IMR-90 (cell line): ENCODE data around the gene UBA7. TPM values are rescaled to one million over a fixed set of nuclear protein-coding genes. Genes with fewer than 3 reads are reported as not detected.

Experiments
- ATAC-seq: fragments of 200-7000 bp; cut with Tn5 transposase; 2 replicates; pipeline ENCODE4 v1.9.1; 2020; ENCODE audit warnings: low read depth, mild to moderate bottlenecking, moderate library complexity
- BruUV-seq: library from RNA; stranded (reverse); fragments of 400-500 nt; replicated peaks from 2 replicates; lab custom pipeline; 2021; lab: Mats Ljungman, UMichigan
- CTCF ChIA-PET: fragments of 300-600 bp; formaldehyde crosslinking; extraction: SDS; loops from one replicate; lab custom pipeline; 2021; ENCODE audit warnings: antibody characterized with exemption; lab: Yijun Ruan, JAX
- POLR2A ChIA-PET: fragments of 300-600 bp; sonication (Branson Sonifier 250); formaldehyde crosslinking; loops from one replicate; lab custom pipeline; 2022; ENCODE audit warnings: antibody characterized with exemption; ENCODE audit not compliant: unreplicated experiment; lab: Charles Lee
- DNase-seq: peaks from one replicate; pipeline ENCODE4 v3.0.0; 2013
- H2AFZ ChIP-seq: replicated peaks from 2 replicates; pipeline ENCODE3; 2013; ENCODE audit warnings: low read length, mild to moderate bottlenecking; ENCODE audit not compliant: poor library complexity
- H2AK5ac ChIP-seq: 2 replicates; pipeline ENCODE4 v1.6.1; 2013; ENCODE audit warnings: low read depth, low read length, inconsistent platforms
- H2AK9ac ChIP-seq: replicated peaks from 2 replicates; pipeline ENCODE3; 2013; ENCODE audit warnings: mild to moderate bottlenecking, low read depth, low read length, moderate library complexity; ENCODE audit not compliant: poor library complexity
- H2BK120ac ChIP-seq: 2 replicates; pipeline ENCODE4 v1.6.1; 2013; ENCODE audit warnings: low read depth, low read length, inconsistent platforms
- H2BK15ac ChIP-seq: 3 replicates; pipeline ENCODE4 v1.6.1; 2013; ENCODE audit warnings: low read depth, low read length, inconsistent platforms
- H2BK20ac ChIP-seq: 2 replicates; pipeline ENCODE4 v1.6.1; 2013; ENCODE audit warnings: low read depth, mild to moderate bottlenecking, inconsistent platforms, low read length, moderate library complexity
- H2BK5ac ChIP-seq: 2 replicates; pipeline ENCODE4 v1.6.1; 2013; ENCODE audit warnings: mild to moderate bottlenecking, low read depth, low read length, inconsistent platforms; ENCODE audit not compliant: poor library complexity, severe bottlenecking
- H3K14ac ChIP-seq: replicated peaks from 2 replicates; pipeline ENCODE4 v1.6.1; 2013; ENCODE audit warnings: low read depth, low read length, inconsistent platforms
- H3K18ac ChIP-seq: 2 replicates; pipeline ENCODE4 v1.6.1; 2013; ENCODE audit warnings: low read depth, low read length, control low read depth
- H3K23ac ChIP-seq: 2 replicates; pipeline ENCODE4 v1.6.1; 2013; ENCODE audit warnings: low read depth, low read length, inconsistent platforms
- H3K27ac ChIP-seq: 2 replicates; pipeline ENCODE4 v1.5.1; 2013; ENCODE audit warnings: mild to moderate bottlenecking, control low read depth, low read length; ENCODE audit not compliant: insufficient read depth
- H3K27me3 ChIP-seq: 2 replicates; pipeline ENCODE4 v1.6.1; 2013; ENCODE audit warnings: low read length; ENCODE audit not compliant: control insufficient read depth, insufficient read depth
- H3K36me3 ChIP-seq: 2 replicates; pipeline ENCODE4 v1.6.1; 2013; ENCODE audit warnings: low read length, mixed read lengths; ENCODE audit not compliant: control insufficient read depth, insufficient read depth
- H3K4ac ChIP-seq: 2 replicates; pipeline ENCODE4 v1.6.1; 2013; ENCODE audit warnings: low read depth, low read length, inconsistent platforms
- H3K4me1 ChIP-seq: 2 replicates; pipeline ENCODE4 v1.6.1; 2013; ENCODE audit warnings: low read length, mixed read lengths; ENCODE audit not compliant: control insufficient read depth, insufficient read depth
- H3K4me2 ChIP-seq: 2 replicates; pipeline ENCODE4 v1.6.1; 2013; ENCODE audit warnings: low read depth, mild to moderate bottlenecking, control low read depth, low read length, moderate library complexity
- H3K4me3 ChIP-seq: 2 replicates; pipeline ENCODE4 v1.5.1; 2013; ENCODE audit warnings: low read depth, mild to moderate bottlenecking, control low read depth, low read length, moderate library complexity; ENCODE audit not compliant: insufficient read depth
- H3K56ac ChIP-seq: 2 replicates; pipeline ENCODE4 v1.6.1; 2013; ENCODE audit warnings: low read length, inconsistent platforms; ENCODE audit not compliant: insufficient read depth; ENCODE audit errors: extremely low read depth
- H3K79me1 ChIP-seq, 2 experiments: 2 replicates each; pipeline ENCODE4 v1.6.1; 2013; ENCODE audit warnings: low read length in 2 of 2, inconsistent platforms in 1 of 2, low read depth in 1 of 2
- H3K9ac ChIP-seq: 2 replicates; pipeline ENCODE4 v1.6.1; 2013; ENCODE audit warnings: low read depth, low read length, control low read depth
- H3K9me1 ChIP-seq: 2 replicates; pipeline ENCODE4 v1.6.1; 2013; ENCODE audit warnings: low read length, inconsistent platforms; ENCODE audit not compliant: insufficient read depth
- H3K9me3 ChIP-seq: 2 replicates; pipeline ENCODE4 v1.6.1; 2013; ENCODE audit warnings: low read length; ENCODE audit not compliant: control insufficient read depth, insufficient read depth
- H4K20me1 ChIP-seq: 2 replicates; pipeline ENCODE4 v1.6.1; 2013; ENCODE audit warnings: low read length, inconsistent platforms; ENCODE audit not compliant: insufficient read depth
- H4K5ac ChIP-seq: 2 replicates; pipeline ENCODE4 v1.6.1; 2013; ENCODE audit warnings: mild to moderate bottlenecking, low read depth, low read length, control low read depth
- H4K8ac ChIP-seq, 2 experiments: 2 replicates each; pipeline ENCODE4 v1.6.1; 2013; ENCODE audit warnings: low read depth in 2 of 2, low read length in 2 of 2, control low read depth in 1 of 2, inconsistent platforms in 1 of 2
- H4K91ac ChIP-seq: 2 replicates; pipeline ENCODE4 v1.6.1; 2013; ENCODE audit warnings: low read depth, low read length, inconsistent platforms; ENCODE audit not compliant: insufficient read depth
- CHD1 ChIP-seq: IDR thresholded peaks from 2 replicates; pipeline ENCODE4 v1.6.1; 2012; ENCODE audit warnings: low read depth, low read length, improper control_type of control experiment
- MAZ ChIP-seq: IDR thresholded peaks from 2 replicates; pipeline ENCODE4 v1.6.1; 2012; ENCODE audit warnings: low read depth, mild to moderate bottlenecking, low read length, improper control_type of control experiment, moderate library complexity, borderline replicate concordance
- NFE2L2 ChIP-seq: fragments of 150-350 bp; IDR thresholded peaks from 2 replicates; pipeline ENCODE4 v1.6.1; 2016; ENCODE audit warnings: low read depth, mild to moderate bottlenecking, low read length
- POLR2A ChIP-seq: IDR thresholded peaks from 2 replicates; pipeline ENCODE4 v1.6.1; 2012; ENCODE audit warnings: mild to moderate bottlenecking, low read depth, low read length
- RAD21 ChIP-seq: IDR thresholded peaks from 2 replicates; pipeline ENCODE4 v1.6.1; 2012; ENCODE audit warnings: low read length, improper control_type of control experiment
- SMC3 ChIP-seq: fragments of 150-350 bp; IDR thresholded peaks from 2 replicates; pipeline ENCODE4 v1.6.1; 2016; ENCODE audit warnings: low read depth, mild to moderate bottlenecking, antibody characterized with exemption, low read length, moderate library complexity
- WGBS, 2 experiments: methylation state at CpG; one replicate each; pipeline versions ENCODE4 v1.1.5 to v1.1.7; 2013; ENCODE audit warnings: missing lambda C conversion rate in 2 of 2; ENCODE audit not compliant: insufficient read length in 1 of 2; ENCODE audit errors: extremely low coverage in 2 of 2; 5-methylcytosine and 5-hydroxymethylcytosine counted together
- dilution Hi-C: fragments of 300-500 bp; cut with HindIII; formaldehyde crosslinking; loops from one replicate; pipeline ENCODE4 v1.14.3; 2018; ENCODE audit warnings: low sequenced_read_pairs; ENCODE audit not compliant: unreplicated experiment
- in situ Hi-C: fragments of 300-500 bp; cut with MboI; formaldehyde crosslinking; loops from 3 replicates; pipeline ENCODE4 v1.14.3; 2019; ENCODE audit warnings: low sequenced_read_pairs, inconsistent platforms, mixed read lengths
- intact Hi-C: fragments of 100-400 bp; cut with micrococcal nuclease; formaldehyde crosslinking; loops from 2 replicates; pipeline ENCODE4 v1.10.0; 2022
- polyA plus RNA-seq, 3 experiments: library from polyadenylated mRNA; depleted of rRNA; stranded (reverse); fragments of >200 nt; gene quantifications; 2 replicates each; pipeline ENCODE4 v1.2.3, GENCODE V29; 2012; ENCODE audit warnings: low replicate concordance in 1 of 3
- total RNA-seq: library from RNA; depleted of rRNA; stranded (reverse); fragments of >200 nt; gene quantifications from 2 replicates; pipeline ENCODE4 v1.2.3, GENCODE V29; 2012
- TF ChIP-seq, protein P1 (sequence below): conservative IDR thresholded peaks from 2 replicates; pipeline ENCODE4 v1.5.1; 2012; ENCODE audit warnings: mild to moderate bottlenecking, low read depth, low read length, improper control_type of control experiment

UBA7 gene
- total and polyA plus RNA-seq, 2 of the 4 experiments (the other 2 are of a cell fraction): 18.6 to 57.8 TPM

- no peak for TF ChIP-seq NFE2L2
Observed at GRCh38 chr3:49844464-49845183, 30.9 kb upstream of the UBA7 start (continued).

DNA sequence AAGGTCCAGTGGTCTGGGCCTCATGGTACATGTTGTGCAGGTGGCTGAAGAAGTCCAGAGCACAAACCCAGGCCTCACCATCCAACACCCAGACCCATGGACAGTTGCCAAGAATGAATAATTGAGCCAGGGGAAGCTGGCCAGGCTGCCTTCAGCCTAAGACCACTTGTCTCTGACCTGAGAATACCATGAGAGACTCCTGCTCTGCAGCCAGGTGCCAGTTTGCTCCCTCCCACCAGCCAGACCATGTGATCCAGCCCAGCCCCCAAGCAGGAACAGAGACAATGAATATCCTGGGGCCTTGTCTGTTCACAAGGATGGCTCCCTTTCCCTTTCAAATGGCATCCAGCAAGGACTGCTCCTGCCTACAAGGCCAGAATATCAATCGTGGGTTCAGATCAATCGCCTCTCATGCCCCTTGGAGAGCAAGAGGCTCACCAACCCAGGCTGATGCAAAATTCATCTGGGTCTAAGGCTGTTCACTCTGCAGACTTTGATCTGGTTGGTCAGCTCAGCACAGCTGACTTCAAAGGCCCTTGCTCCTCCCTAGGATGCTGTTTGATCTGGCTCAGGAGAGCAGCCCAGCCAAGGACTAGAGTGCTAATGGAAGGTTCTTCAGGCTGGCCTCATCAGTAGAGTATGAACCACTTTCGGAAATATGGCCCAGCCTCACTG lies 29.2 kb upstream of the UBA7 start:
- H3K56ac ChIP-seq: no peak overlapping the region
- H2BK120ac ChIP-seq: no peak overlapping the region
- ChIA-PET POLR2A (no interaction called here), CTCF (interaction anchor here (1.1 kb wide), 1 partner anchor 9 kb away, joined by 3 read pairs; no protein-coding TSS in a partner anchor)
- no peaks in the 10 kb centered on the region for H3K9me3 ChIP-seq
- no peak overlapping the region for H3K9ac ChIP-seq
- no peaks in the 10 kb centered on the region for H4K20me1 ChIP-seq
- no peak overlapping the region for H3K4me2 ChIP-seq
- no peak overlapping the region for H3K14ac ChIP-seq
- intact Hi-C loops: loop anchor here (5.0 kb wide), 1 partner anchor 64 kb away; no protein-coding TSS in a partner anchor
- DNase-seq (no peak), ATAC-seq (no peak)
- H3K79me1 ChIP-seq: peaks cover 0 to 3% of the 10 kb centered on the region in 2 experiments; a peak in 2 of 4 replicates
- no peak overlapping the region for H3K23ac ChIP-seq
- H3K4me3 ChIP-seq: no peak overlapping the region
- H3K36me3 ChIP-seq: peaks cover 3% of the 10 kb centered on the region
- BruUV-seq: no TSS peak
- H3K4ac ChIP-seq: no peak overlapping the region
- no peak overlapping the region for H2BK5ac ChIP-seq
- H2BK20ac ChIP-seq: no peak overlapping the region
- dilution Hi-C loops: no loop called here
- H2BK15ac ChIP-seq: no peak overlapping the region
- H4K5ac ChIP-seq: no peak overlapping the region
- H4K8ac ChIP-seq: no peak overlapping the region
- no peak overlapping the region for H3K27ac ChIP-seq
- 88% methylated on average over 2 of the region's 3 CpGs; no CpG with 5 or more reads in 1 of the 2 experiments for WGBS, 2 experiments
- H3K4me1 ChIP-seq: no peaks in the 10 kb centered on the region; the same call in 1 of the 2 replicates
- H2AK5ac ChIP-seq: no peak overlapping the region
- H4K91ac ChIP-seq: no peak overlapping the region
- no peak overlapping the region for H3K18ac ChIP-seq
- TF ChIP-seq CHD1 (no peak), RAD21 (no peak), MAZ (no peak), SMC3 (no peak), NFE2L2 (no peak), POLR2A (no peak)
- TF ChIP-seq, protein P1, sequence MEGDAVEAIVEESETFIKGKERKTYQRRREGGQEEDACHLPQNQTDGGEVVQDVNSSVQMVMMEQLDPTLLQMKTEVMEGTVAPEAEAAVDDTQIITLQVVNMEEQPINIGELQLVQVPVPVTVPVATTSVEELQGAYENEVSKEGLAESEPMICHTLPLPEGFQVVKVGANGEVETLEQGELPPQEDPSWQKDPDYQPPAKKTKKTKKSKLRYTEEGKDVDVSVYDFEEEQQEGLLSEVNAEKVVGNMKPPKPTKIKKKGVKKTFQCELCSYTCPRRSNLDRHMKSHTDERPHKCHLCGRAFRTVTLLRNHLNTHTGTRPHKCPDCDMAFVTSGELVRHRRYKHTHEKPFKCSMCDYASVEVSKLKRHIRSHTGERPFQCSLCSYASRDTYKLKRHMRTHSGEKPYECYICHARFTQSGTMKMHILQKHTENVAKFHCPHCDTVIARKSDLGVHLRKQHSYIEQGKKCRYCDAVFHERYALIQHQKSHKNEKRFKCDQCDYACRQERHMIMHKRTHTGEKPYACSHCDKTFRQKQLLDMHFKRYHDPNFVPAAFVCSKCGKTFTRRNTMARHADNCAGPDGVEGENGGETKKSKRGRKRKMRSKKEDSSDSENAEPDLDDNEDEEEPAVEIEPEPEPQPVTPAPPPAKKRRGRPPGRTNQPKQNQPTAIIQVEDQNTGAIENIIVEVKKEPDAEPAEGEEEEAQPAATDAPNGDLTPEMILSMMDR: no peak
- no peaks in the 10 kb centered on the region for H3K27me3 ChIP-seq
- H2AK9ac ChIP-seq: no peak overlapping the region
- in situ Hi-C loops: loop anchor here (5.0 kb wide), 1 partner anchor 141 kb away; no protein-coding TSS in a partner anchor
- H2AFZ ChIP-seq: no peak overlapping the region
- peaks cover 3% of the 10 kb centered on the region; the same call in 1 of the 2 replicates for H3K9me1 ChIP-seq
